HG03354 (cell line): ENCODE data around the gene OCIAD1.
"Not testable (repeated sequence)": the region's sequence is repeated elsewhere in the genome, so short reads cannot be mapped to it uniquely, and the experiment has no call there.

Experiments
- ATAC-seq: cut with Tn5 transposase; IDR thresholded peaks from one replicate; pipeline ENCODE4 v1.9.1; 2021; ENCODE audit warnings: mild to moderate bottlenecking; ENCODE audit not compliant: unreplicated experiment, poor library complexity, severe bottlenecking

The OCIAD1 gene, protein sequence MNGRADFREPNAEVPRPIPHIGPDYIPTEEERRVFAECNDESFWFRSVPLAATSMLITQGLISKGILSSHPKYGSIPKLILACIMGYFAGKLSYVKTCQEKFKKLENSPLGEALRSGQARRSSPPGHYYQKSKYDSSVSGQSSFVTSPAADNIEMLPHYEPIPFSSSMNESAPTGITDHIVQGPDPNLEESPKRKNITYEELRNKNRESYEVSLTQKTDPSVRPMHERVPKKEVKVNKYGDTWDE

DNA sequence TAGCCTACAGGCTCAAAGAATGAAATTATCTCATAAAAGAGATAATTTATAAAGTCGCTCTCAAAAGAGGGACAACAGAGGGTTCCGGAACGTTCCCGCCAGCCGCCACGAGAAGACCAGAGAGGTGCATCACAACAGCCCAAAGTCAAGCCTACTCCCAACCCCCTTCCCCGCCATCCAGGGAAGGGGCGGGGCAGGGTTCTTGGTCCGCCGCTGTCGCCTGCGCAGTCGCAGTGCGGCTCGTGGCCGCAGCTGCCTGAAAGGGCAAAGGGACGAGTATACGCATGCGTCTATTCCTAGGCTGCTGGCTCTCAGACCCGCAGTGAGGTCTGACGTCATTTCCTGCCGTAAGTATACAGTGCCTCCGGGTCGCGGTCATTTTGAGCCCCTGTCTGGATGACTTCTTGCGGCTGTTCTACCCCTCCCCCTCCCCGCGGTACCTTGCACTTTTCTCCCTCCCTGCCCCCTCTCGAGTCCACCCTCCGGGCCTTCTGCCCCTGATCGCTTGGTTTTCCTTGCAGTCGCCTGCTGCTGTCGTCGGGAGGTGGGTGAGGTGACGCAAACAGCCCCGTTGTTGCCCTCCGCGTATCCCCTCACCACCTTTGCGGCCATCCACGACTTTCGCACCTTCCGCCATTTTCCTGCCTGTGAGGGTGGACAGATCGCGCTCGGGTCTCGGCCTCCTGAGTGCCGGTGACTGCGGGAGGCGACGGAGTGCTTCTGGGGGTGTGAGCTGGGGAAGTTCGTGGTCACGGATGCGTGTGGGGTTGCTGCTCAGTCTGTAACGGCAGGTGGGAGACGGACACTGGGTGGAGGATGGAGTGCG is at the start of gene OCIAD1:
Gene OCIAD1, plus strand, starts transcription at position 383 of the 826 bp plus-strand sequence. CDS start 1,537 bp downstream, outside the sequence.
- peak; percentile 99 for ATAC-seq

DNA sequence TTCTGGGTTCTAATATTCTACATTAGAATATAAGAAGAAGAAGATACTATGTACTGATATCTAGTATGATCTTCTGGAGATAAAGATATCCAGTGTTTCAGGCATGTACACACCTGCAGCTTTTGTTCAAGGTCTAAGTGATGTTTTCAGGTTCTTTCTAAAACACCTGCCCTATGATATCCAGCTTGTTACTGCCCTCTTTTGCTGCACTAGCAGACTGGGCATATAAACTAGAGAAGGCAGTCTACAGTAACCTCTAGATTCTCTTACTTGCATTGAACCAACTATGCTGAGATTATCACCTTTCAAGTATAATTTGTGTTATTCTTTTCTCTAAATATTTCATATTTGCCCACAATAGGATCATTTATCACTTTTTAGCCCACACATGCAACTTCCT is 48.9 kb upstream of the OCIAD1 start:
- no peak for ATAC-seq

DNA sequence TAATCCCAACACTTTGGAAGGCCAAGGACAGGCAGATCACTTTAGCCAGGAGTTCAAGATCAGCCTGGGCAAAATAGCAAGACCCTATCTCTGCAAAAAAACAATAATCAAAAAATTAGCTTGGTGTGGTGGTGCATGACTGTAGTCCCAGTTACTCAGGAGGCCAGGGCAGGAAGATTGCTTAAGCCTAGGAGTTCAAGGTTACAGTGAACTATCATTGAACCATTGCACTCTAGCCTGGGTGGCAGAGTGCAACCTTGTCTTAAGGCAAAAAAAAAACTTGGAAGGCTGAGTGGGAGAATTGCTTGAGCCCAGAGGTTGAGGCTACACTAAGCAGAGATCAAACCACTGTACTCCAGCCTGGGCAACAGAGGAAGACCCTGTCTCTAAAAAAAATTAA is 45.6 kb upstream of the OCIAD1 start:
- no peak for ATAC-seq

DNA sequence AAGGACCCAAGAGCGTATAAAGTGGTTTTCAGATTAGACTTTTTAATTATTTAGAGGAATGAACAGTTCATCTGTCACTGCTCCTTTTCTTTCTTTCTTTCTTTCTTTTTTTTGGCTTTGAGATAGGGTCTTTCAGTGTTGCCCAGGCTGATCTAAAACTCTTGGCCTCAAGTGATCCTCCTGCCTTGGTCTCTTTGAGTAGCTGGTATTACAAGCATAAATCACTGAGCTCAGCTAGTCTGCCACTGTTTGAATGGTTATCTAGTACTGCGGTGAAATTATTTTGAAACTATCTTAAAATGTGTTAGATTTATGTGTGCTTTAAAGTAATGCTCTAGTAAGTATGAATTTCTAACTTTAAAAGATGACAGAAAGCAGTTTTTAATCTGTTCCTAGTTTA is 44.3 kb upstream of the OCIAD1 start:
- no peak for ATAC-seq

DNA sequence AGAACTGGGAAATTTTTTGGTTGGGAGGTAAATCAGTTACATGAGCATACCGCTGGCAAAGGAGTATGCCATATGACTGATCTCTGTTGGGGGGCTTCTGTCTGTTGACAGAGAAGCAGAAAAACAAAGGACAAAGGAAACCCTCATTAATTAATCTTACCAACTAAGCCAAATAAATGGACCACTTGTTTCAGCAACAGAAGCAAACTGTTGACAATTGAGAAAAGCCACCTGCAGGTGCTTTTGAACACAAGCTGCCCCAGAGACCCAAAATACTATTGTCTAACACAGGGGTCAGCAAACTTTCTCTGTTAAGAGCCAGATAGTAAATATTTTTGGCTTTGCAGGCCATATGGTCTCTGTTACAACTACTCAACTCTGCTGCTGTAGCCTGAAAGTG is 43.8 kb upstream of the OCIAD1 start:
- ATAC-seq = no peak

DNA sequence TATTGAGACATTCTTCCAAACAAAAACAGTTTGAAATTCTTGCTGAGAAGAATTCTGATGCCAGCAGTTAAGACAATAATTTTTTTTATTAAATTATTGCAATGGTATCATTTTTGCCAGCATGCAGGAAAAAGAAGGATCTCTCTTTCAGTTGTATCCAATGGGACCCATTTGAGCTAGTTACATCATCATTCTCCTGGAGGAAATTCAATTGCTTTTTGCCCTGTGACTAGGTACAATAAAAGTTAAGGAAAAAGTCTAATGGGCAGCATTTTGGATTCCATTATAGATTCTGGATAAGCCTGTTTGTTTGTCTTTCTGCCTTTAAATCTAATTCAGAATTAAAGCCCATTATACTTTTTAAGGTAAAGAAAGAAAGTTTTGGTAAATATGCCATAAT is 40.3 kb upstream of the OCIAD1 start:
- ATAC-seq = no peak

DNA sequence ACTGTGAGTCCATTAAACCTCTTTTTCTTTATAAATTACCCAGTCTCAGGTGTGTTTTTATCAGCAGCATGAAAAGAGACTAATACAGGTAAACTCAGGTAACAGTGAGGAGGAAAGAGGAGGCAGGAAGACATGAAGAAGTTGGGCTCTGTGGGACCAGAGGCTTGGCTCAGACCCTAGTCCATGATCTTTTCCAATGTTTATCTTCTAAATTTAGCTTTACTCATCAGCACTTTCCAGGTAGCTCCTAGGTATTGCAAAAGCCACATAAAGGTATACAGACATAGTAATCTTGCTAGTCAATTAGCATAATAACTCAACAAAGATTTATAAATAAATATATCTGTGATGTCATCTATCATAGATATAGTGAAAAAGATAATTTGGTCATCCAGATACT is 39.6 kb upstream of the OCIAD1 start:
- ATAC-seq = no peak

DNA sequence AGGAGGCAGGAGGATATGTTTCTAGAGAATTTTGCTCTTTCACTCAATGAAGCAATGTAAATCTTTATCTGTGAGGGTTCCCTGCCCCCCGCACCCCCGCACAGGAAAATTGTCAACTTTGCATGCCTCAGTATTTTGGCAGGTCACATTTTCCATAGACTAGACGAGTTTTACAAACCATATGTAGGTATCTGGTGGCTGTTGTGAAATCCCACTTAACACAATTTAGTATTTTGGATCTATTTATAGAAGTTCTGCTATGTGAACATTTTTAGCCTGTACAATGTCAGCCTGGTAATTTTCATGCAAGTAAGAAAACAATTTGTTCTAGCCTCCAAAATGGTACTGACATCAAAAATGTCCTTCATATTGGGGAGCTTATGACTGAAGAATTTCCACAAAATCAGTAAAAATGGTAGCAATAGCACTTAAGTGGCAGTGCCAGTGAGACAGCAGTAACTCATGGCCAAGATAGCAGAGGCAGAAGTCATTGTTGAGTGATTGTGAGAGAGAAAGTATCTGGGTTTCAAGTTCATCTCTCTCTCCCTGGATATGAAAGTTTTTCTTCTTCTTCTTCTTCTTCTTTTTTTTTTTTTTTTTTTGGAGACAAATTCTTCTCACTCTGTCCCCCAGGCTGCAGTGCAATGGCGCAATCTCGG is 38.4 kb upstream of the OCIAD1 start:
- no peak for ATAC-seq

DNA sequence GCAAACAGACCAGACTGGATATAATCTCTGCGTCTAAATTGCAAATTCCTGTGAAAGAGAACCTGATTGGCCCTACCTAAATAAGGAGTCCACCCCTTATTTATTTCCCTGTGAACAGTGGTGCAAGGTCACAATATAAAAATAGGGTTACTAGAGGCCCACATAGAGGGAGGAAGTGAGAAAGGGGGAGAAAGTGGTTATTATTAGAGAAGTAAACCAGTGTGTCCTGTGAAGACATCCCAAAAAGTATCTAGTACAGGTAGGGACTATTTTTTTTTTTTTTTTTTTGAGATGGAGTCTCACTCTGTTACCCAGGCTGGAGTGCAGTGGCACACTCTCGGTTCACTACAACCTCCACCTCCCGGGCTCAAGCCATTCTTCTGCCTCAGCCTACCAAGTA is 35.8 kb upstream of the OCIAD1 start:
- ATAC-seq = no peak

DNA sequence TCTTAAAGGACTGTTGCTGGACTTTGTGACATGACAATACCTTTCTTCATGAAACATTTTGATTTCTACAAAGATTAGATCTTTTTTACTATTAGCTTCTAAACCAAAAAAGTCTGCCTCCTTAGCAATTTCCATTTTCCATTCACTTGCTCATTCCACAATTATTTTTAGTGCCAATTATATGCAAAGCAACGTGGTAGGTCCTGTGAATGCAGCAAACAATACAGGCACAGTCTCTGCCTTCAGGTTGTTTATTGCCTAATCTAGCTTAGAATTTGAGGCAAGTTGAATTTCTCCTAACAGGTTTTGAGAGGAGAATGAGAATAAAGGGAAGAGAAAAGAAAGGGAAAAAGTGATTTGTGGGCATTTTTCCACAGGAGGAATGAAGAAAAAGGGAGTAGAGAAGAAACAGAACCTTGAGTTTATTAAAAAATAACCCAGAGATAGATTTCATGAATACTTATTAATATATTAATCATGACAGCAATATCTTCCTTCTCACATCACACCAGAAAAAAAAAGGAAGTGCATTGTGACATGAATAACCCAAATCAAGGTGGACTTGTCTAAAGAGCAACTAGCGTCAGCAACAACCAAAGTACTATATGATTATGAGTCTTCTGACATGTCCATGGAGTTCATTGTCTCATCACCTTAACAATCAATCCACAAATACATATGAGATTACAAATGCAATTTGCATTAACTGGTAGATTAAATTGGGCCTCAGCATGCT is 34.5 kb upstream of the OCIAD1 start:
- no peak for ATAC-seq

DNA sequence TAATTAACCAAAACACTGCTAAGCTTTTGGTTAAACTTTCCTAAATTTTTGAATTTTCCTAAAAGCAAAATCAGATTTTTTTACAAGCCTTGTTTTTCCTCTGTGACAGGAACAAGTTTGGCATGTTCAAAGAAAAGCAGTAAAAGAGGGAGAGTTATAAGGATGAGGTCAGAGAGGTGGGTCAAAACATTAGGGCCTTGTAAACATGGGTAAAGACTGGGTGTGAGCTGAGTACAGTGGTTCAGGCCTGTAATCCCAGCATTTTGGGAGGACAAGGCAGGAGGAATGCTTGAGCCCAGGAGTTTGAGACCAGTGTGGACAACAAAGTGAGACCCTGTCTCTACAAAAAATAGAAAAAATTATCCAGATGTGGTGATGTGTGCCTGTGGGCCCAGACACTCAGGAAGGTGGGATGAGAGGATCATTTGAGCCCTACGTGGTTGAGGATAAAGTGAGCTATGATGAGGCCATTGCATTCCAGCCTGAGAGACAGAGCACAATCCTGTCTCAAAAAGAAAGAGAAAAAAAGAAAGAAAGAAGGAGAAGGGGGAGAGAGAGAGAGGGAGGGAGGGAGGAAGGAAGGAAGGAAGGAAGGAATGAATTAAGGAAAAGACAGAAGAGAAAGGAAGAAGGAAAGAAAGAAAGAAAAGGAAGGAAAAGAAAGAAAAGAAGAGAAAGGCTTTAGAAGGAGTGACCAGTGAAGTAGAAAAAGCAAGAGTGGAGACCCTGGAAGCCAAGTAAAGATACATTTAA is 33.8 kb upstream of the OCIAD1 start:
- ATAC-seq = no peak

DNA sequence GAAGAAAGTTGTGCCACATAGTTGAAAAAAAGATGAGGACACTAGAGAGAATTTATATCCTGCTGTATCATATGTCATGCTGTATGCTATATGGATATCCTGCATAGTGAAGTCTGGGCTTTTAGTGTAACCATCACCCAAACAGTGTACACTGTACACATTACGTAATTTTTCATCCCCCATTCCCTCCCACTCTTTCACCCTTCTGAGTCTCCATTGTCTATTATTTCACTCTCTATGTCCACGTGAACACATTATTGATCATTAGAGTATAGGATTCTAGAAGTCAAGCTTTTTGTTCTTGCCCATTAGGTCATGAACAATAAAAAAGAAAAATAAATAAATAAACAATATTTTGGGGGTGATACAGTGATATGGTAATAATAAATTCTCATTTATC is 32.8 kb upstream of the OCIAD1 start:
- ATAC-seq = no peak

DNA sequence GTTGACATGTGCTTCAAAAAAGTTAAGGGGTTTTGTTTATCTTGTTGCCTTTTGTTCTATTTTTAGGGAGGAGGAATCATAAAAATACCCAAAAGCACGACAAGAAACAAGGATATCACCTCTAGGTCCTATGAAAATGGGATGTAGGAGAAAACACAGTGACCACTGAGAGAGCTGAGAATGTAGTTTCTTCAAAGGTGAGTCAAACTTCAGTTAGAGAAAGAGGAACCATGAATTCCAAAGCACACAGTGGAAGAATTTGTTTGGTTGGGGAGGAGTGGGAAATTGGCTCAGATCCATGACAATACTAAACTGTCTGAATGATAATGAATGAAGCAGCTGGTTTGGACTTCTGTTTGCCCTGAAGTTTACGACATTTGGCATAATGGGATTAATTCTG is 31.7 kb upstream of the OCIAD1 start:
- no peak for ATAC-seq

DNA sequence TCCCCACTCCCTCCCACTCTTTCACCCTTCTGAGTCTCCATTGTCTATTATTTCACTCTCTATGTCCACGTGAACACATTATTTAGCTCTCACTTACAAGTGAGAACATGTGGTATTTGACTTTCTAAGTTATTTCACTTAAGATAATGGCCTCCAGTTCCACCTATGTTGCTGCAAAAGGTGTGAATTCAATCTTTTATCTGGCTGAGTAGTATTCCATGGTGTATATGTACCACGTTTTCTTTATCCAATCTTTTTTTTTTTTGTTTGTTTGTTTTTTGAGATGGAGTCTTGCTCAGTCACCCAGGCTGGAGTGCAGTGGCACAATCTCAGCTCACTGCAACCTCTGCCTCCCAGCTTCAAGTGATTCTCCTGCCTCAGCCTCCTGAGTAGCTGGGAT is 30.7 kb upstream of the OCIAD1 start:
- ATAC-seq = not testable (repeated sequence)

DNA sequence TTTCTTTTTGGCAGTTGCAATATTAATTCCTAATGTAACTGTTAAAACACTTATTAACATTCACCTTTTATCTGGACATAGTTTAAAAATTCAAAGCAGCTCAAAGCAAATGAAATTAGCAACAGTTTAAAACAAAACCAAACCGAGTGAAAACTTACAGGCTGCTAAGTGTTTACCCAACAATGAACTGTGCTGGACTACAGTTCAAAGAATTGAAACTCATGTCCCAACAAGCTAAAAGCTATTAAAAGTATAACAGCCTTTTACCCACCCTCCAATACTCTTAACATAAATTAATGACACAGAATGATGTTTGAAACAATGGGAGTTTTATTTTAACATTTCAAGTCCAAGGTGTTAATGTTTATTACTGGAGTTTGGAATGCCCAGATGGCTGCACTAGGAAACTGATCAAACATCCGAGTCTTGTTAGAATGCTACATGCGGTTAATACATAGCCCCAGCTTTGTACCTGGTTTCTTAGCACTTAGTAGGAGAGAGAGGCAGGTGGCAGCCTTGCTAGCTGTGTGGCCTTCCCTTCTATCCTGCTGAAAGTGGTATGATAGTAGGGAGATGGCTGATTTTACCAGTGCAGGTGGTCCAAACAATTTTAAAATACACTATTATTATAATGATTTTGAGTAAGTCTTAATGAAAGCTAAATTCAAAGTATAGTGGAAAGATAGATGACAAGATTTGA is 29.7 kb upstream of the OCIAD1 start:
- no peak for ATAC-seq

DNA sequence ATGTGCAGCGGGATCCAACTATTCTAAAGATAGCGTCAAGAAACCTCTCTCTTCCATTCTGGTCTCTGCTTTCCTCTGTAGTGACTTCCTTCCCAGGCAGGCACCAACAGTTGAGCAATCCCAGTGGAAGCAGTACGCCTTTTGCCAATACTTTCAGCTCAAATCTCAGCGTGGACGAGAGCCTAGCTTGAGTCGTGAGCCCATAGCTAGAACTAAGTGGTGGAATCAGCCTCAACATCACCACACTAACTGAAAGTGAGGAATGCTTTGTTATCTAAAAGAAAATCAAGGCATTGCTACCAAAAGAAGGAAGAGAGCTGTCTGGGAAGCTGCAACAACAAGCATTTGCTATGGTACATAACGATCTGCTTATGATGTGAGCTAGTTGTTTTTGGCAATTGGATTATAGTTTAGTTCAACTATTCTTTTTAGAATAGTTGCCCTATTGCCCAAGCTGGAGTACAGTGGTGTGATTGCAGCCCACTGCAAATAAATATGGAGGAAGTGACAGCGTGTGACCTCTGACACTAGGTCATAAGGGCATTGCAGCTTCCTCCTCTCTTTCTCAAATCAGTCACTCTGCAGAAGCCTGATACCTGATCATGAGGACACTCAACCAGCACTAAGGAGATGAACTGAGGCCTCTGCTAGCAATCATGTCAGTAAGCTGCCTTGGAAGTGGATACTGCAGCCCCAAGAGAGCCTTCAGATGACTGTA is 26.1 kb upstream of the OCIAD1 start:
- no peak for ATAC-seq

DNA sequence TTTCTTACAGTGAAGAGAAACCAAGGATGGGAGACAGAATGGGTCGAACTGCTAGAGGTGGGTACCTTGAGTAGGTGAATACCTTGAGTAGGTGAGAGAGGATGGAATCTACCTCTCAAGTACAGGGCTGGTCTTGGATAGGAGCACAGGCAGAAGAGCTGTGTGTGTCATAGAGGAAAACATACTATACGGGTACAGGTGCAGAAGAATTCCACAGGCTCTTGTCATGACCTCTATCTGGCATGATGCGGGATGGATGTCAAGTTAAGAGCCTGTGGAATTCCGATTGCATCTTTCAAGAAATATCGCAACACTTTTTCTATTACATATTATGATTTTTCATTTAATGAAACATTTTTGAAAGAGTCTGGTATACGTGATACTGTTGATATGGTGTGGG is 18.0 kb upstream of the OCIAD1 start:
- no peak for ATAC-seq

DNA sequence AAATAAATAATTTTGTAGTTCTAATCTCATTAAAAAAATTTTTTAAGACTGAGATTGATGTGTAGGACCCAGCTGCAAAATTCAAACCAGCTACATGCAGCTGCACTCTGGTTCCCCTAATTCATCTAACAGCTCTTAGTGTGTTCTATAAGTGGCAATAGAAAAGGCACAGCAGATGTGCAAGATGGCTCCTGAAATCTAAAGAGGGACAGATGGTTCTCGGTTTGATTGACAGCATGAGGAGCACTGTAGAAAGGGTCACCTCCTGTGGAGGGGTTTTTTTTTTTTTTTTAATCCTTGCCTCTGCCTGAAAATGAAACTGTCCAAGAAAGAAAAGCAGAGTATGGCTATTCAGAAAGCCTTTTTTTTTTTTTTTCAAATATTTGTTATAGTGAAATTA is 16.9 kb upstream of the OCIAD1 start:
- ATAC-seq = peak; percentile 84
